Measurements from ENCODE around the gene BPIFB3.

Gene BPIFB3

DNA sequence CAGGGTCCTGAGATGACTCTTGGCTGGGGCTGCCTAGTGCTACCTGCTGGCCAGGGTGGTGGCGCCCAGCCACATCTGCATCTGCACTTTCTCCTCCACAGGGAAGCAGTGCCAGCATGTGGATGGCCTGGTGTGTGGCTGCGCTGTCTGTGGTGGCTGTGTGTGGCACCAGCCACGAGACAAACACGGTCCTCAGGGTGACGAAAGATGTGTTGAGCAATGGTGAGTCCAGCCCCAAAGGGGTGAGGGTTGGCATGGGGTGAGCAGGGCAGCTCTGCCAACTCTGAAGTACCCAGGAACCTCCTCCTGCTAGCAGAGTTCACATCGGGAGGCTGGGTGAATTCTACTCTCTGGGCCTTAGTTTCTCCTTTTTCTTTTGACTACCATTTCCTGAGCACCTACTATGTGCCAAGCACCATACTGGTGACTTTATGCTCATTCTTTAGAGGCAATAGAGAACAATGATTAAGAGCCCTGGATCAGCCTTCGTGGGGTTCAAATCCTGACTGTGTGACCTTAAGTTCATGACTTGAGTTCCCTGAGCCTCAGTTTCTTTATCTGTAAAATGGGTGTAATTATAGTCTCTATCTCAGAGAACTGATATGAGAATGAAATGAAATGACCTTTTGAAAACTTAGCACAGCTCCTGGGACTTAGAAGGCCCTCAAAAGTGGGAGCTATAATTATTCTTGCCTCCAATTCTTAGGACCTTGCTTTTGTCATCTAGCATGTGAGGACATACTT, 27.9 kb downstream of the BPIFB3 start:
- no peaks in the 10 kb centered on the region for H3K27me3 ChIP-seq (replicated peaks)
- H3K36me3 ChIP-seq (replicated peaks) = no peaks in the 10 kb centered on the region
- TF ChIP-seq, protein P1, sequence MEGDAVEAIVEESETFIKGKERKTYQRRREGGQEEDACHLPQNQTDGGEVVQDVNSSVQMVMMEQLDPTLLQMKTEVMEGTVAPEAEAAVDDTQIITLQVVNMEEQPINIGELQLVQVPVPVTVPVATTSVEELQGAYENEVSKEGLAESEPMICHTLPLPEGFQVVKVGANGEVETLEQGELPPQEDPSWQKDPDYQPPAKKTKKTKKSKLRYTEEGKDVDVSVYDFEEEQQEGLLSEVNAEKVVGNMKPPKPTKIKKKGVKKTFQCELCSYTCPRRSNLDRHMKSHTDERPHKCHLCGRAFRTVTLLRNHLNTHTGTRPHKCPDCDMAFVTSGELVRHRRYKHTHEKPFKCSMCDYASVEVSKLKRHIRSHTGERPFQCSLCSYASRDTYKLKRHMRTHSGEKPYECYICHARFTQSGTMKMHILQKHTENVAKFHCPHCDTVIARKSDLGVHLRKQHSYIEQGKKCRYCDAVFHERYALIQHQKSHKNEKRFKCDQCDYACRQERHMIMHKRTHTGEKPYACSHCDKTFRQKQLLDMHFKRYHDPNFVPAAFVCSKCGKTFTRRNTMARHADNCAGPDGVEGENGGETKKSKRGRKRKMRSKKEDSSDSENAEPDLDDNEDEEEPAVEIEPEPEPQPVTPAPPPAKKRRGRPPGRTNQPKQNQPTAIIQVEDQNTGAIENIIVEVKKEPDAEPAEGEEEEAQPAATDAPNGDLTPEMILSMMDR (IDR thresholded peaks at IDR 0.05; ENCODE audit: low read depth, low read length, missing control alignments) = no peak
- no peak overlapping the region for H3K27ac ChIP-seq
- in situ Hi-C loops (cut with HindIII; ENCODE audit: low pct_ligation_motif_present, low sequenced_read_pairs) = no loop called here
- no peak for DNase-seq
- H3K4me3 ChIP-seq (ENCODE audit: low read depth, low read length) = no peak overlapping the region

DNA sequence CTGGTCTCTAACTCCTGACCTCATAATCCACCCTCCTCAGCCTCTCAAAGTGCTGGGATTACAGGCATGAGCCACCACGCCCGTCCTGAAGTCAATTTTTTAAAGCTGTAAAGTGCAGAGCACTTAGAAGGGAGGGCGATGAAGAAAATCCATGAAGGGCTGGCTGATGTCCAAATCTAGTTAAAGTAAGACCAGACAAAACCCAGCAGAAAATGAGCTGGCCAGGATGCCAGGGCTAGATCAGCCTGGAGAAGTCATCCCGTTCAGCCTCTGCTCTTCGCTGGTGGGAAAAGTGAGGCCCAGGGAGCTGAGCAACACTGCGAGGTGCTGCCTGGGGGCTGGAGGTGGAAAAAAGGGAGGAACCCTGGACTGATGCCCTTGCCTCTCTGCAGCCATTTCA, 28.8 kb downstream of the BPIFB3 start:
- in situ Hi-C loops (cut with HindIII; ENCODE audit: low pct_ligation_motif_present, low sequenced_read_pairs) = no loop called here
- H3K27ac ChIP-seq = no peak overlapping the region
- no peaks in the 10 kb centered on the region for H3K27me3 ChIP-seq (replicated peaks)
- no peak for DNase-seq
- H3K36me3 ChIP-seq (replicated peaks) = no peaks in the 10 kb centered on the region
- H3K4me3 ChIP-seq (ENCODE audit: low read depth, low read length) = no peak overlapping the region
- TF ChIP-seq, protein P1 (IDR thresholded peaks at IDR 0.05; ENCODE audit: low read depth, low read length, missing control alignments) = no peak

DNA sequence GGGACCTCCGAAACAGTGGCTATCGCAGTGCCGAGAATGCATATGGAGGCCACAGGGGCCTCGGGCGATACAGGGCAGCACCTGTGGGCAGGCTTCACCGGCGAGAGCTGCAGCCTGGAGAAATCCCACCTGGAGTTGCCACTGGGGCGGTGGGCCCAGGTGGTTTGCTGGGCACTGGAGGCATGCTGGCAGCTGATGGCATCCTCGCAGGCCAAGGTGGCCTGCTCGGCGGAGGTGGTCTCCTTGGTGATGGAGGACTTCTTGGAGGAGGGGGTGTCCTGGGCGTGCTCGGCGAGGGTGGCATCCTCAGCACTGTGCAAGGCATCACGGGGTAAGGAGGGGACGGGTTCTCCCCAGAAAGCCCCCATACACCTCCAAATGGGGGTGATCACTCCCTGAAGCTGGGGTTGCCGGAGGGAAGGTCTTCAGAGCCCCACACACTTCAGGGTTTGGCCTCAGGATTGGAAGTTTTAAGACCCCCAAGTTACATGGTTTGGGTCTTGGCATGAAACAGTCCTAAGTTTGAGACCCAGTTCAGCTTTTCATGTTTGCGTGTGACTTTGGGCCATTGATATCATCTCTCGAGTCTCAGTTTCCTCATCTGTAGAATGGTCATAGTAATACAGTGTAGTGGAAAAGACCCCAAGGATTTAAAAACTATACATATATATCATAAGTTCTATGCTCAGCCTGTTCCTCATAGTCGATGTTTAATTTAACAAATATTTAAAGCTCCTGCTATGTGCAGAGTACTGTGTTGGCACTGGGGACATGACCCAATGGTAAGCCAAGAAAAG, 30.0 kb downstream of the BPIFB3 start:
- DNase-seq = no peak
- TF ChIP-seq, protein P1 (IDR thresholded peaks at IDR 0.05; ENCODE audit: low read depth, low read length, missing control alignments) = no peak
- Histone ChIP-seq H3K36me3 (replicated peaks) (no peaks in the 10 kb centered on the region), H3K27ac (no peak overlapping the region), H3K4me3 (ENCODE audit: low read depth, low read length) (no peak overlapping the region), H3K27me3 (replicated peaks) (no peaks in the 10 kb centered on the region)
- in situ Hi-C loops (cut with HindIII; ENCODE audit: low pct_ligation_motif_present, low sequenced_read_pairs) = no loop called here

DNA sequence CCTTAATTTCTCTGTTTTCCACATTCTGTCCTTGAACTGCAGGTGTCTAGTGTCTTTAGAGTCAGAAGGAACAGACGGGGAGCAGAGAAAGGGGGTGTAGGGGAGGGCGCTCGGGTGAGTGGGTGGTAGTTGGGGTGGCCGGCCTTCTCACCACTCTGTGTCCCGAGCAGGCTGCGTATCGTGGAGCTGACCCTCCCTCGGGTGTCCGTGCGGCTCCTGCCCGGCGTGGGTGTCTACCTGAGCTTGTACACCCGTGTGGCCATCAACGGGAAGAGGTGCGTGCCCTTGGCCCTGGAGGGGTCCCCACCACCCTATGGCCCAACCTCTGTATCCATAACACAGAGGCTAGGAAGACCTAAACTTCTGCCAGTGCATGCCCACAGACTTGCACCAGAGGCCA, 31.0 kb downstream of the BPIFB3 start:
- TF ChIP-seq, protein P1 (IDR thresholded peaks at IDR 0.05; ENCODE audit: low read depth, low read length, missing control alignments) = no peak
- Histone ChIP-seq H3K4me3 (ENCODE audit: low read depth, low read length) (no peak overlapping the region), H3K27me3 (replicated peaks) (no peaks in the 10 kb centered on the region), H3K27ac (no peak overlapping the region), H3K36me3 (replicated peaks) (no peaks in the 10 kb centered on the region)
- DNase-seq = no peak
- in situ Hi-C loops (cut with HindIII; ENCODE audit: low pct_ligation_motif_present, low sequenced_read_pairs) = no loop called here

DNA sequence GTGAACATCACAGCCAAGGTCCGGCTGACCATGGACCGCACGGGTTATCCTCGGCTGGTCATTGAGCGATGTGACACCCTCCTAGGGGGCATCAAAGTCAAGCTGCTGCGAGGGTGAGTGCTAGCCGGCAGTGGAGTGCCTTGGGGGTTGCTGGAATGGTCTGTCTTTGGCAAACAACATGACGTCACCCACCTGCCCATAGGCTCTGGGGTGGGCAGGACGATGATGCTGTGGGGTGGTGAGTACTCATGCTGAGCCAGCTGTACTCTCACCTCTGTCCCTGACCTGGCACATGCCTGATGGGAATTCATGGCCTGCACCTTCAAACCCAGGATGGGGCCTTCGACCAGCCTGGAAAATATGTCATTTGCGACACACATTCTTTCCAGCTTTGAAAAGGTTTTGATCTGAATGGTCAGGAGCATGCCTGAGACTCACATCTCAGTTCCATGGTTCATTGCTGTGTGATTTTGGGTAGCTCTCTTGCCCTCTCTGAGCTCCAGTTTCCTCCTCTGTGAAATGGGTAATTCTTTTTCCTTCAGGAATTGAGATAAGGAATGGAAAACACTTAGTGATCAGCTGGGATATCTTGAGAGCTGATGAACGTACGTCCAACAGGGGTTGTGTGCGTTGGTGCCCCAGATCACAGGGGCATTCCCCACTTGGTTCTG, 32.5 kb downstream of the BPIFB3 start:
- TF ChIP-seq, protein P1 (IDR thresholded peaks at IDR 0.05; ENCODE audit: low read depth, low read length, missing control alignments) = no peak
- H3K27ac ChIP-seq = no peak overlapping the region
- H3K36me3 ChIP-seq (replicated peaks) = no peaks in the 10 kb centered on the region
- in situ Hi-C loops (cut with HindIII; ENCODE audit: low pct_ligation_motif_present, low sequenced_read_pairs) = no loop called here
- H3K27me3 ChIP-seq (replicated peaks) = no peaks in the 10 kb centered on the region
- DNase-seq = no peak
- no peak overlapping the region for H3K4me3 ChIP-seq (ENCODE audit: low read depth, low read length)

Data from brain microvascular endothelial cell (primary cell).